HCT116 (cell line): Measurements from ENCODE around the gene CFAP74.

ENCODE experiments used
- CEBPB ChIP-seq: IDR thresholded peaks from 2 replicates; pipeline ENCODE4 v1.6.1; 2012; ENCODE audit warnings: low read depth
- JUND ChIP-seq: IDR thresholded peaks from 2 replicates; pipeline ENCODE4 v1.6.1; 2012
- POLR2AphosphoS5 ChIP-seq: IDR thresholded peaks from 2 replicates; pipeline ENCODE4 v1.6.1; 2011; ENCODE audit warnings: mild to moderate bottlenecking, low read depth, low read length, moderate library complexity
- SP1 ChIP-seq: IDR thresholded peaks from 2 replicates; pipeline ENCODE4 v1.6.1; 2012; ENCODE audit warnings: low read depth
- TF ChIP-seq, protein P1 (sequence below), 3 experiments: fragments of 200-600 bp in 1 of 3; sonication (generic) in 1 of 3; IDR thresholded peaks in 2 of 3; conservative IDR thresholded peaks in 1 of 3; 2 replicates each; pipeline ENCODE4 v1.5.1; 2012 to 2017; ENCODE audit warnings: low read depth in 2 of 3, low read length in 2 of 3, antibody characterized with exemption in 1 of 3, borderline replicate concordance in 1 of 3, control low read depth in 1 of 3, mild to moderate bottlenecking in 1 of 3, mixed read lengths in 1 of 3, mixed run types in 1 of 3, moderate library complexity in 1 of 3; ENCODE audit not compliant: insufficient read depth in 1 of 3

DNA sequence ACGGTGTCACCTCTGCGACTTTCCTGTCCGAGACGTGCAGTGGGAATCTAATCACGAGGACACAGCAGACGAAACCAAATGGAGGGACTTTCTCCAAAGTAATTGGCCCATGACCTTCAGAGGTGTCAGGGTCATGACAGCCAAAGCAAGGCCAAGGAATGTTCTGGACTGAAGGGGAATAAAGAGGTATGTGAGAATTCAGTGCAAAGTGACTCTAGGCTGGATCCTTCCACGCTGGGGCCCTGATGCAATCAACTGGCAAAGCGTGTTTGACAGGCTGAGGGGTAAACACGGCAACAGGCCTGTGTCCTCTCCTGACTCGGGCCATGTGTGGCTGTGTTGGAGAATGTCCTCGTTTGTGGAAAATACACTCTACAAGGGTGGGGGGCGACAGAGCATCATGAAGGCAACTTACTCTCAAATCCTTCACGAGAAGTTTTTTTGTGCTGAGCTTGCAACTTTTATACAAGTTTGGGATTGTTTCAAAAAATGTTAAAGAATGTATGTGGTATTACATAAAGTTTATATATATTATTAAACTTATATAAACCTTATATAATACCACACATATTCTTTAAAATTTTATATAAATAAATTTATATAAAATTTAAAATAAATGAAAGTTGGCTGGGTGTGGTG is 1.7 kb downstream of the CFAP74 start:
- TF ChIP-seq CEBPB: peak; percentile 87
- TF ChIP-seq, protein P1, sequence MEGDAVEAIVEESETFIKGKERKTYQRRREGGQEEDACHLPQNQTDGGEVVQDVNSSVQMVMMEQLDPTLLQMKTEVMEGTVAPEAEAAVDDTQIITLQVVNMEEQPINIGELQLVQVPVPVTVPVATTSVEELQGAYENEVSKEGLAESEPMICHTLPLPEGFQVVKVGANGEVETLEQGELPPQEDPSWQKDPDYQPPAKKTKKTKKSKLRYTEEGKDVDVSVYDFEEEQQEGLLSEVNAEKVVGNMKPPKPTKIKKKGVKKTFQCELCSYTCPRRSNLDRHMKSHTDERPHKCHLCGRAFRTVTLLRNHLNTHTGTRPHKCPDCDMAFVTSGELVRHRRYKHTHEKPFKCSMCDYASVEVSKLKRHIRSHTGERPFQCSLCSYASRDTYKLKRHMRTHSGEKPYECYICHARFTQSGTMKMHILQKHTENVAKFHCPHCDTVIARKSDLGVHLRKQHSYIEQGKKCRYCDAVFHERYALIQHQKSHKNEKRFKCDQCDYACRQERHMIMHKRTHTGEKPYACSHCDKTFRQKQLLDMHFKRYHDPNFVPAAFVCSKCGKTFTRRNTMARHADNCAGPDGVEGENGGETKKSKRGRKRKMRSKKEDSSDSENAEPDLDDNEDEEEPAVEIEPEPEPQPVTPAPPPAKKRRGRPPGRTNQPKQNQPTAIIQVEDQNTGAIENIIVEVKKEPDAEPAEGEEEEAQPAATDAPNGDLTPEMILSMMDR (IDR thresholded peaks at IDR 0.05 in 2 of 3, conservative IDR thresholded peaks at IDR 0.05 in 1 of 3; ENCODE audit: borderline replicate concordance in 1 of 3, insufficient read depth in 1 of 3, low read depth in 2 of 3, low read length in 2 of 3): no peak
- peak; percentile 20; the same call in 1 of the 2 replicates for TF ChIP-seq SP1
- no peak for TF ChIP-seq POLR2AphosphoS5
- TF ChIP-seq JUND: no peak
